ENCODE data around the gene RRM2.
"Not testable (repeated sequence)": the region's sequence is repeated elsewhere in the genome, so short reads cannot be mapped to it uniquely, and the experiment has no call there.

Gene RRM2

DNA sequence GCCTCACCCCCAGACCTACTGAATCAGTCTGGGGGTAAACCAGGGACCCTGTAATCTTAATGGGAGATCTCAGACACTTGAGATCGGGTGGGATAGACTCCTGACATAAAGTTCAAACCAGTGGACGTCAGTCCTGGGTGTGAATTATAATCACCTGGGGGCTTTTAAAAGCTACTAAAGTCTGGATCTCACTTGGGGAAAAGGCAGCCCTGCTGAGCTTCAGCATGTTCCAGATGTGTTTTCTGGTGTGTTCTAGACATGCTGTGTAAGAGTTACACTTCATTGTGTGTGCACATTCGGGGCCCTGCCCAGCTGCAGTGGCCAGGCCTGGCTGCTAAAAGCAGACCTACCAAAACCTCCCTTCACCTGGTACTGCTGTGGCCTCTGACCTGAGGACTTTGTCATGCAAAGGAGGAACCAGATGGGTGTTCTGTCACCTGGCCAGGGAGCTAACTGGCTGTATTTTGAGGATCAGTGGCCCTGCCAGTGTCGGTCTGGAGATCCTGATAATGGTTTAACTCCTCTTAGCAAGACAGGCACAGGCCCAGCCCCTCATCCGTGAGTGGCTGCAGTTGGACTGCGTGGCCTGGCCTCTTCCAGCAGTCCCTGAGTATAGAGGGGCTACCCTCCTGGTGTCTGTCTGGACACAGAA lies 10.6 kb downstream of the RRM2 start:
- peak; percentile 16 for DNase-seq

DNA sequence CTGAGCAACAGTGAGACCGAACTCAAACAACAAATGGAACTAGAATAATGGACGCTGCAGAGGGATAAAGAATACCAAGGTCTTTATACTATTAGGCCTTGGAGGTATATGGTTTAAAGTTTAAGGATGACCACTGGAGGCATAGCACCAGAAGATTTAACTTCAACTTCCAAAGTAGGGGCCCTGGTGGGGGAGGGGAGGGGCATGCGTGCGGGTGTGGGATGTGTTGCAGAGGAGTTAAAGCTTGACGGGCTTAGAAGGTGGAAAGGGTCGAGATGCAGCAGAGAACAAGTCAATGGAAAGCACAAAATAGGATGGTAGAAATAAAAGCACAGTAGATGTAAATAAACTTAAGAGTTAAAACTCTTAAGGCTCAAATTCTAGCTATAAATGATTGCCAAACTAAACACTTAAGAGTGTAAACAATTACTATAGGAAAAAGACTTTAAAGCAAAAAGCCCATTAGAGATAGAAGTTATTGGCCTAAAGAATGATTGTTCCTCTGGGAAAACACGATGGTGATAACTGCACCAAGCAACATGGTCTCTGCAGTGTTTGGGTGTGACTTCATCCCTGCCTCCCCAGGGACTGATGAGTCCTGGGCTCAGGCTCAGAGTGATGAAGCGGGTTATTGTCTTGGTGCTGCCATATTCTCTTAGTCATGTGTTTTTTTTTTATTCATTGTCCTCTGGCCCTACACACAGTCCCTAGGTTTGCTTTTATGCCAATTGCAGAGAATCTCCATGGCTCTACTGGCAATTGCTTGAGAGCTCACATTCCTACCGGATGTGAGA lies 13.0 kb downstream of the RRM2 start:
- DNase-seq, result peak; percentile 8

DNA sequence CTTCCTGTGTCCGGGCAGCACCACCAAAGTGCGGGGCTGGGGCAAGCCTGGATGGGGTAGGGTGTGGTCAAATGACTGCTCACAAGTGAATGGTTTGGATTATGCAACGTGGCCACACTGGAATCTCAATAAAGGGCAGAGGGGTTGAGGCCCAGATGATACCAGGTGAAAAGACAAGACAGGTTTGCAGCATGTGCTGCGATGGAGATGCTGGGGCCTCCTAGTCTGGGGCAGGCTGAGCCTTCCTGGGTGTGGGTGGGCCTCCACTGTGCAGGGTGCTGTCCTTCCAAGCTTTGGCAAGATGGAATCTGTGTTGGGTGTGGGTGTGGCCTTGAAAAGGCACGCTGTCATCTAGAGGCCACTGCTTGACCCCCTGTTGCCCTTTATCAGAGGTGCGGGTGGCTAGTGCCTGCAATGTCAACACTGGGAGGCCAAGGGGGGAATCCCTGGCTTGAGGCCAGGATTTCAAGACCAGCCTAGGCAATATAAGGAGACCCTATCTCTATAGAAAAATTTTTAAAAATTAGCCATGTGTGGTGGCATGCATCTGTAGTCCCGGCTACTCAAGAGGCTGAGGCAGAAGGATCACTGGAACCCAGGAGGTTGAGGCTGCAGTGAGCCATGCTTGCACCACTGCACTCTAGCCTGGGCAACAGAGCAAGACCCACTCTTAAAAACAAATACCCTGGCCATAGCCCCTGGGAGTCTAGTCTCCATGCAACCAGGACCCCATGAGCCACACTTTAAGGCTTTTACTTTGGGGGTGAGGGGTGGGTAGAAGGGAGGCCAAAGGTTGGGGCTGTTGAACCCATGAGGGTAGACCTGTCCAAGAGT lies 13.8 kb downstream of the RRM2 start:
- DNase-seq, result peak; percentile 24

DNA sequence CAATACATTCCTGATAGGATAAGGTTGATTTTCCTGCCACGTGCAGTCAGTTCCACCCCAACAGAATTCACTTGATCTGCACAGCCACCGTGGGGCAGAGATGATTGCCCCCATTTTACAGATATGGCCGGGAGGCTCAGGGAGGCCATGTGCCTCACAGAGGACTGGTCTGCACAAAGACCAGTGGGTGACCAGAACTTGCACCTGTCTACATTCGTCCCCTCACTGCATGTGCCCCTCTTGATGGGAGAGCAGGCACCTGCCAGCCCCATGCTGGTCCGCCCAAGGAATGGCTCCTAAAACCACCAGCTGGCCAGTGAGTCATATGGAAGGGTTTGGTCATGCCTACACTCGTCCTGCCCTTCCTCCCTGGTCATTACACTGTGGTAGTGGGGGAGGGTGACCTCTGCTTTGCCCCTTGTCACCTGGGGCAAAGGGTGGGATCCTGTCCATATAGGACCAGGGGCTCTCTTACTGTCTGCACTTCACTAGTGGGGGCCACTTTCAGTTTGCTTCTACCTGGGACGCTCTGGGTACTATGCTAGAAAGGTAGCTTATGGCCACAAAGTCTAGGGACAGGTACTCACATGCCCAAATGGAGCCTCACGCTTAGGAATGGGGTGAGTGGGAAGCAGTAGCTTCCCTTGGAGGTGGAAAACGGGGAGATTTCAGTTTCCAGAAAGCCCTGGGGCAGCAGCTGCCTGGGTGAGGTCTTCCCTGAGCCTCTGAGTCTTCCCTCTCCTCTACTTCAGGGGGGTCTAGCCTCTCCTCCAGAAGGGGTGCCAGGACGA lies 14.7 kb downstream of the RRM2 start:
- peak; percentile 16 for DNase-seq

DNA sequence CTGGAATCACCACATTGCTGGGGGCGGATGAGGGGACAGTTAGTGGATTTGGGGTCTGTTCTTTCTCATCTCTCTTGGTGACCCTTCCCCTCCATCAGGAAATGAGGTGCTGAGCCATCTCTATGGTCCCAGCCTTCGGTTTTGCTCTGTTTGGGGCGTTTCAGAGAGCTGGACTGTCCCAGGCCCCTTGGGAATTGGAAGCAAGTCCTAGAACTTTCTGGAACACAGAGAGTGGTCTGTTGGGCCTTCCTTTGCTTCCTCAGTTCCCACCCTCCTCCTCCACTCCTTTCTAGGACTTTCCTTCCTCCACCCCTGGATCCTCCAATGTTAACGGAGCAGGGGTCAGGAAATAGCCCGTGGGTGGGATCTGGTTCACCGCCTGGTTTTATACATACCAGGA lies 17.0 kb downstream of the RRM2 start:
- no peak for DNase-seq

DNA sequence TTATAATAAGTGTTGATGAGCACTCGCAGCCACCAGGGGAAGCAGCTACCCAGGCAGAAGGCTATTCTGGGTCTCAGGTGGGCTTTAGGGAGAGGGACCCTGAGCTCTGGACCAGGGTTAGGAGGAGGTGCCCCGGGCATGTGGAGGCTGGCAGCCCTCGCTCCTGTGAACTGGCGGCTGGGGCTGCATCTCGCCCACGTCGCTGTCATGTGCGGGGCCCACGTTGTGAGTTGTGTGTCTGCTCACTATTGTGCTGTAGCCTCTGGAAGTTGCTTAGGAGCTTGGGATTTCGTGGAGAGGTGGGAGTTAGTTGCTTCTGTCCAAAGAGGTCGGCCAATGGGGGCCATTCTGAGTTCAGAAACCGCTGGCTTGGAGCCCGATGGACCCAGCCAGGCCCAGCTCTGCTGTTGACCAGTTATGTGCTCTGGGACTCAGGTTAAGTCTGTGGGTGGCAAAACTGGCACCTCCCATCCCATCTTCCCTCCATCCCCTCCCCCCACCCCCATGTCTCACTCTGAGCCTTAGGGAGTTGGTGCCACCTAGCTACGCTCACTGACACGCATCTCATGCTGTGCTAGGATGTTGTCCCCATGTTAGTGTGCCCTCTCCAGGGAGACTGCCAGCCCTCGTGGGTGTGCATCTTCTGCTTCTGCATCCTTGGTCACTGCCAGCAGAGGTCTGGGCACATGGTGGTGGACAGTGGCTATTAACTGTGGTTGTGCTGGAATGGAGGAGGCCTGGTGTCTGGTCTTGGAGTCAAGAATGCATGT lies 18.5 kb downstream of the RRM2 start:
- DNase-seq, result no peak

DNA sequence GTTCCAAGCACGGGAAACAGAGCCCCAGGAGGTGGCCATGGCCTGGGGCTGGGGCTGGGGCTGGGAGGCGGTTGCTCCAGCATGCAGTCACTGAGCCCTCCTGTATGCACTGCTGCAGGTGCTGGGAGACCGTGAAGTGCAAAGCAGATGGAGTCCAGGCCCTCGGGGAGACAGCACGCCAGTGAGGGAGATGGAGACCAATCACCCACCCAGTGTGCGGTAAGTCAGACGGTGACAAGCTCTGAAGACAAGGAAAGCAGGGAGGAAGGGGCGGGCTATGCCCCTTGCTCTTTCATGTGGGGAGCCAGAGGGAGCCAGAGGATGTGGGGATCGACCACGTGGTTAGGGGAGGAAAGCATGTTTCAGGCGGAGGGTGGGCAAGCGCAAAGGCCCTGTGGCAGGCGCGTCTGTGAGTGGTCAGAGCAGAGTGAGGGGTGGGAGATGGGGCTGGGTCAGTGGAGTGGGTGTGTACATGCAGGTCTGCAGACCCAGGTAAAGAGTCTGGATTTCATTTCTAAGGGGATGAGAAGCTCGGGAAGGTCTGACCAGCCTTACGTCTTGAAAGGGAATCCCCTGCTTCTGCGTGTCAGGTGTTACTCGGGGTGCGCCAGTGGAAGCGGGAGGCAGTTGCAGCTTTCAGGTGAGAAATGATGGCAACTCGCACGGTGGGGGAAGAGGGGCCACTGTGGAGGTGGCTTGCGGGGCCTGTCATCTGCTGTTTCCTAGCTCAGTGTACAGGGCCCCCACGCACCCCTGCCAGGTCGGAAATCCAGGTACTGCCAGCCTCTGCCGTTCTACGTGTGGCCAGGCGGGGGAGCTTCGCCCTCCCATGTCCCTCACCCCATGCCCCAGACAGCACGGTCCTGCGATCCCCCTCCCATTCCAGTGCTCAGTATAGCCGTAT lies 19.4 kb downstream of the RRM2 start:
- peak; percentile 9 for DNase-seq

DNA sequence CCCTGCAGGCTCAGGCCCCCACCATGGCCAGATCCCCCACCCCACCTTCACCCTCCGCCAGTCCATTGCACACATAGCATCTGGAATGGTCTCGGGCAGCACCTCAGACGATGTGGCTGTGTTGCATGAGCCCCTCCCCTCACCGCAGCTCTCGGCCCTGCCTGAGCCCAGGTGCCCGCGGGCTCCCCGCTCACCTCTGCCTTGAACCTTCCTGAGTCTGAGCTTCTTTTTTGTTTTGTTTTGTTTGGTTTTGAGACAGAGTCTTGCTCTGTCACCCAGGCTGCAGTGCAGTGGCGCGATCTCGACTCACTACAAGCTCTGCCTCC lies 20.1 kb downstream of the RRM2 start:
- no peak for DNase-seq

DNA sequence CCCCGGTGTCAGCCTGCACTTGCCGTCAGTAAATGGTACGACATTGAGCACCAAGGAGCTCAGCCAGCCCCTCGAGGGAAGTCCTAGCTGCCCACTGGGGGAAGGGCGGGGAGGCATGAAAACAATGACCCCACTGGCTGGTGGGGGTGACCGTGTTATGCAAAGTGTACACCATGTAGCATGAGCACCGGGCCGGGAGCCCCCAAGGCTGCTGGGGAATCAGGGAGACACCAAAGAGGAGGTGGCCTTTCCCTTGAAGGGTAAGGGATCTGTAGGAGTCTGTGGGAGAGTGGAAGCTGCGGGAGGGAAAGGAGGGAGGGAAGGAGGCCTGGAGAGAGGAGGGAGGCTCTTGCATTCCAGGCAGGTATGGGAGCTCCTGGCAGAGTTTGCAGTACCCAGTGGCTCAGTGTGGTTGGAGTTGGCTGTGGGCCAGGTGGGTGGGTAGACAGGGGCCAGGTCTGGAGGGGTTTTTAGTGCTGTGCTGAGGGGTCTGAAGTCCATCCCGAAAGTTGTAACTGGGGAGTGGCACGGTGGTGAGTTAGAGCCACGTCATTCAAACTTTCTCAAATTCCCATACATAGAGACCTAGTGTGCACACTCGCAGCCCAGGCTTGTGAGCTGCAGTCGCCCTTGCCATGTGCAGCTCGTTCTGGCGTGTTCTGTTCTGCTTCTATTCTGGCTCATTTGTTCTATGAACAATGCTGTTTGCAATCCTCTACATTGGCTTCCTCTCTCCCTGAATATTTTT lies 22.4 kb downstream of the RRM2 start:
- no peak for DNase-seq

DNA sequence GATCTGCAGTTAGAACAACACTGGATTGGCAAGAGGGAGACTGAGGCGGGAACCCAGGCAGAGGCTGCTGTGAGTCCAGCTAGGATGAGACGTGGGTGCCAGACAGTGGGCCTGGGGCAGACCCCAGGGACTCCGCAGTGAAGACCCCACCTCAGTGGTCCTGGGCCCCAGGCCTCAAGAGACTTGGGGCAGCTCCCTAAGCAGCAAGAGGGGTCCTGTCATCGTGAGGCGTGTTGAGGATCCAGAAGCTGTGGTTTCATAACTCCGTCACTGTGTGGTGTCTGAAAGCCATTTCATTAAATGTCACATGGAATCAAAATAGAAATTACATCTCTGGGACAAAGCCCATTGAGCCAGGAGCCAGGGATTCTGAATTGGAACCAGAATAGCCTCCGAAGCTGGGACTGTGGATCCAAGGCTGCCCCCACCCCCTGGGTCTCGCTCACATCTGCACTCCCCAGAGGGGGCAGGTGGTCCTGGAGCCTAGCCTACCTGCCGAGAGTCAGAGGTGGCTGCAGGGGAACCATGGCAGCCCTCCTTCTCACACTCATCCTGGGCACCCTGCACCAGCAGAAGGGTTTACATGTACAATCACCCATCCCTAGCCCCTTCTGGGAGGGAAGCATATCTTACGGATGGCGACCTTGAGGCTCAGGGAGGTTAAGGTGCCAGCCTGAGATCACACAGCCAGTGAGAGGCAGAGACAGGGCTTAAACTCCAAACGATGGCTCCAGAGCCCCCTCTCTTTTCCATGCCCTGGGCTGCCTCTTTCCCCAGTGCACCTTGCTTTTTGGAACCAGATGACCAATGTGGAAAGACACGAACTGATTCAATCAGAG lies 23.2 kb downstream of the RRM2 start:
- DNase-seq, result no peak

DNA sequence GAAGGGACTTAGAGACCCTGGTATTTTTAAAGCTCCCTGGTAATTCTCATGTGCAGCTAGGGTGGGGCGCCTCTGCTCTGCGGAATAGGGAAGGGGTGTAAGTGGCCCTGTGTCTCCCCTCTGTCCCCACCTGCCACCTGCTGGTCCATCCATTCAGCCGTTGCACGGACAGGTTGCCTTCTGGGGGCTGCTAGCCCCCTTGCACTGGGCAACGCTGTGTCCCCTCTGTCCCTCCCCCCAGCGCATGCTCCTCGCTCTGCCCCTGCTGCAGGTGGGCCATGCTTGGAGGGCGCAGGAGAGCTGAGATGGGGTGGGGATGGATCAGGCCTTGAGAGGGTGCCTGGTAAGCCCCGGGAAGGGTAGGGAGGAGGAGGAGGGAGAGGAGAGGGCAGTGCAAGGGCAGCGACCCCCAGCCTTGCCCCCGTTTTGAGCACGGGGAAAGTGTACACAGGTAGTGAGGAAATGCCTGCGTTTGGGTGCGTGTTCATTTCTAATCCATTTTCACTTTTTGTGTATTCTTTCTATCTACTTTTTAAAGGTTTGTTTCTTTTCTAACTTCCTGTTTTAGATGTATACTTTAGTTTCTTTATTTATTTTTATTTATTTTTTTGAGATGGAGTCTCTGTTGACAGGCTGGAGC lies 23.9 kb downstream of the RRM2 start:
- DNase-seq, result no peak

DNA sequence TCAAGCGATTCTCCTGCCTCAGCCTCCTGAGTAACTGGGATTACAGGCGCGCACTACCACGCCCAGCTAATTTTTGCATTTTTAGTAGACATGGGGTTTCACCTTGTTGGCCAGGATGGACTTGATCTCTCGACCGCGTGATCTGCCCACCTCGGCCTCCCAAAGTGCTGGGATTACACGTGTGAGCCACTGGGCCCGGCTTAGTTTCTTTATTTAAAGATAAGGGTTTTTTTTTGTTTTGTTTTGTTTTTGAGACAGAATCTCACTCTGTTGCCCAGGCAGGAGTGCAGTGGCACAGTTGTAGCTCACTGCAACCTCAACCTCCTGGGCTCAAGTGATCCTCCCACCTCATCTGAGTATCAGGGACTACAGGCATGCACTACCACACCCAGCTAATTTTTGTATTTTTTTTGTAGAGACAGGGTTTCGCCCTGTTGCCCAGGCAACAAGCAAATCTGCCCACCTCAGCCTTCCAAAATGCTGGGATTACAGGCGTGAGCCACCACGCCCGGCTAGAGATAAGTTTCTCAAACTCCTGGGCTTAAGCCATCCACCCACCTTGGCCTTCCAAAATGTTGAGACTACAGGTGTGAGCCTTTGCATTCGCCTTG lies 24.6 kb downstream of the RRM2 start:
- DNase-seq, result not testable (repeated sequence)

DNA sequence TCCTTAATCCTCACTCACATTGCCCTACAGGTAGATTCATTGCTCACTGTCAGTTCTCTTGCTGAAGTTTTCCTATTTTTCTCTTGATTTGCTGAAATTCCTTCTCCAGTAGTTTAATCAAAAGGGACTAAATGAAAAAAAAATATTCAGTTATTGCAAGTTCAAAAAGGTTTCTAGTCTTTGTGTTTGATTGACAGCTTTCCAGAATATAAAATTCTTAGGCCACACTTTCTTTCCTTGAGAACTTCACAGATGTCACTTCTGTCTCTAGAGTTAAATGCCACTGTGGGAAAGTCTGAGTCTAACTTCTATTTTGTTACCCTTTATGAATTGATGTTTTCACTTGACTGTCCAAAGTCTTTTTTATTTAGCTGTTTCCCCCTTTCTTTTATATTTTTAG lies 25.7 kb downstream of the RRM2 start:
- DNase-seq, result no peak

DNA sequence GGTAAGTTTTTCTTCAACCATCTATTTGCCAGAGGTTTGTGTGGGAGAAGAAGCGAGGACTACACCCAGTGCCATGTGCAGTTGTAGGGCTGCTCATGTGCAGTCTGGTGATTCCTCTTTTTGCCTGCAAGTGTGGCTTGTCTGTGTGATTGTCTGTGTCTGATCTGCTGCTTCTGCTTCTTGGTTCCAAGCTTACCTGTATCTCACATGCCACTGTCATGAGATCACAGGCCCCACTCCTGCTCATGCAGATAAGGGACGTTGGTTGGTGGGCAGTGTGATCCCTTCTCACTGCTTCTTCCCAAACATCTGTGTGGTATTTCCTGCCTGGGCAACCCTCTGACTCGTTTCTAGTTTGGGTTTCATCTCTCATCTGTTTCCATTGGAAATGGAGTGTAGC lies 27.1 kb downstream of the RRM2 start:
- DNase-seq, result no peak

DNA sequence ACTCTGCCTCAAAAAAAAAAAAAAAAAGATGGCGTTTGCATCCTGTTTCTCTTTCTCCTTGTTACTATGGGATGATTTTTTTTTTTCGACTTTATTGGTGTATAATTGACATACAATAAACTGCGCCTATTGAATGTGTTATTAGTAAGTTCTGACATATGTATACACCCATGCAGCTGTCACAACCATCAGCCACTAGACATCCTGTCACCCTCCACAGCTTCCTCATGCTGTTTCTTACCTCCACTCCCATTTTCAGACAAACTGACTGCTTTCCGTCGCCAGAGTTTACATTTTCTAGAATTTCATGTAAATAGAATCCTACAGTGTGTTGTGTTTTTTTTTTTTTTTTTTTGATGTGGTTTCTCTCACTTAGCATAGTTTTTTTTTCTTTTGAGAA lies 27.9 kb downstream of the RRM2 start:
- no peak for DNase-seq

DNA sequence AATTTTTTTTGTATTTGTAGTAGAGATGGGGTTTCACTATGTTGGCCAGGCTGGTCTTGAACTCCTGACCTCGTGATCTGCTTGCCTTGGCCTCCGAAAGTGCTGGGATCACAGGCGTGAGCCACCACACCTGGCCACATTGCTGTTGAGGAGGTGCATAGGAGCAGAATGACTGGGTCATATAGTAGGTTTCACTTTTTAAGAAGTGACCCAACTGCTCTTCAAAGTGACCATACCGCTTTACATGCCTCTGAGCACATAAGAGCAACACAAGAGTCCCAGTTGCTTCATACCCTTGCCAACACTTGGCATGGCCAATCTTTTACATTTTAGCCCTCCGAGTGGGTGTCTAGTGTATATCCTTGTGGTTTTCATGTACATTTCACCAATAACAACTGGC lies 28.9 kb downstream of the RRM2 start:
- no peak for DNase-seq

DNA sequence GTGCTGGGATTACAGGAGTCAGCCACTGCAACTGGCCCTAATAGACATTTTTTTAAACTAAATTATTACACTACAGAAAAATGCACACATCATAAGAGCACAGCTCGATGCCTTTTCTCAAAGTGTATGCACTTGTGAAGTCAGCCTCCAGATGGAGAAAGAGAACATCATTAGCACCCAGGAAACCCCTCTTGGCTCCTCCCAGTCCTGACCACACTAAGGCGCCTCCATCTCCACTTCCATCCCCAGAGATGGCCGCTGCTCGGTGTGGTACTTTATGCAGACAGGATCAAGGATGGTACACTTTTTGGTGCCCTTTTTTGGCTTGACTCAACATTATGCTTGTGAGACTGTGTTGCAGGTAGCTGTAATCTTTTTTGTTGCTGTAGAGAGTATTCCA lies 34.8 kb downstream of the RRM2 start:
- DNase-seq, result no peak

DNA sequence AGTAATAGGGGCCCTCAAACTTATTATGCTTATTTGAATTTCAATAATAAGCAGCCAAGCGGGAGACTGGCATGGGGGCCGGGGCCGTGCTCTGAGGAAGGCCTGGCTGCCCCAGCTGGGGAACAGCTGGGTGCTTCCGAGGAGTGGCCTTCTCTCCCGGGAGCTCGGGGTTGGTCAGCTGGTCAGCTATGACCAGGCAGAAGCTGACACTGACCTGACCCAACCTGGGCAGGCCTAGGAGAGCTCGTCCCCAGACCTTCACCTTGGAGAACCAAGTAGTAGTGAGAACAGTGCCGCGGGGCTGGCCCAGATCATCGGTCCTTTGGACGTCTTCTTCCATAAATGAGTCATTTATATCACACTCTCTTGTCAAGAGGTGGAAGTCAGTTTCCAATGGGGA lies 36.1 kb downstream of the RRM2 start:
- no peak for DNase-seq

DNA sequence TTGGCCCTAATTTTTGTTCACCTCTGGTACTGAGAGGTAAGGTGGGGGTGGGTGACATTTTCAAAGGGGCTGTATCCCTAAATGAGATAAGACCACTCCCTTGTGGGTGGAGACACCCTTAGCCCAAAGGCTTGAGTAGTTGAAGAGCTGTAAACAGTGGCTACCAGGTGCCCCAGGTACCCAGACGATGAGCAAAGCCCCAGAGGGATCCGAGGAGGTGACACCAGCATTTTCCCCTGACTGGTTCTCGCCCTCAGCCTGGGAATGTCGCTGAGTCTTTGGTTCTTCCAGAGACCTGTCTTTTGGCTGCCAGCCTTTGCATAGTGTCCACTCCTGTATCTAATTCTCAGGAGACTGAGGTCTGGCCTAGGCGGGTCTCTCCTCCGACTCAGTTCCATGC lies 36.5 kb downstream of the RRM2 start:
- no peak for DNase-seq
